Measurements from ENCODE around the gene TNFRSF21.
A peak's percentile ranks its signal among the peaks of the same experiment; 100 is the strongest.

The TNFRSF21 gene

DNA sequence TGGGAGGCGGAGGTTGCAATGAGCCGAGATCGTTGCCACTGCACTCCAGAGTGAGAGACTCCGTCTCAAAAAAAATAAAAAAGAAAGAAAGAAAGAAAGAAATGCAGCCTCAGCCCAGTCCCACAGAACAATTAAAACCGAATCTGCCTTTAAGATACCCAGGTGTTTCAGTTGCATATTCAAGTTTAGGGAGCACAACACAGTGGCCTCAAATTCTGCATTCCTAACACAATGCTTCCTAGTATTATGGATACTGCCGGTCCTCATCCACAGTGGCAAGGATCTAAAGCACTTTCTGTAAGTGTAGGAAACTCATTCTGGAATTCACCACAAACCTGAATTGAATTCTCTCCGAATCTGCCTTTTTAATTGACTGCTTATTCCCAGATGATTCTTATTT is 80.5 kb downstream of the TNFRSF21 start:
- TF ChIP-seq NFIC (IDR thresholded peaks at IDR 0.05), result no peak
- TF ChIP-seq MAX (IDR thresholded peaks at IDR 0.05), result no peak
- no peak for TF ChIP-seq EGR1 (IDR thresholded peaks at IDR 0.05)
- no peak for TF ChIP-seq YY1 (IDR thresholded peaks at IDR 0.05; ENCODE audit: low read depth)
- no peak for TF ChIP-seq CEBPB (IDR thresholded peaks at IDR 0.05)
- TF ChIP-seq FOXM1 (IDR thresholded peaks at IDR 0.05; ENCODE audit: borderline replicate concordance, low read depth), result no peak
- TF ChIP-seq CREB1 (IDR thresholded peaks at IDR 0.05; ENCODE audit: low read depth), result no peak
- no peak for TF ChIP-seq REST (IDR thresholded peaks at IDR 0.05; ENCODE audit: low read depth)

GRCh38 chr6:47221565-47221964 is 88.1 kb downstream of the TNFRSF21 start:
- TF ChIP-seq EP300 (IDR thresholded peaks at IDR 0.05; ENCODE audit: borderline replicate concordance) (no peak), MAX (IDR thresholded peaks at IDR 0.05) (no peak)
- TF ChIP-seq, protein P1, sequence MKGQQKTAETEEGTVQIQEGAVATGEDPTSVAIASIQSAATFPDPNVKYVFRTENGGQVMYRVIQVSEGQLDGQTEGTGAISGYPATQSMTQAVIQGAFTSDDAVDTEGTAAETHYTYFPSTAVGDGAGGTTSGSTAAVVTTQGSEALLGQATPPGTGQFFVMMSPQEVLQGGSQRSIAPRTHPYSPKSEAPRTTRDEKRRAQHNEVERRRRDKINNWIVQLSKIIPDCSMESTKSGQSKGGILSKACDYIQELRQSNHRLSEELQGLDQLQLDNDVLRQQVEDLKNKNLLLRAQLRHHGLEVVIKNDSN (IDR thresholded peaks at IDR 0.05), result 0 out of 2 replicates have a peak, but pooled peaks have one; percentile 15

GRCh38 chr6:47209632-47210031 is 100.1 kb downstream of the TNFRSF21 start:
- TF ChIP-seq ZBTB7A (IDR thresholded peaks at IDR 0.05; ENCODE audit: low read depth) (no peak), RAD21 (IDR thresholded peaks at IDR 0.05; ENCODE audit: low read depth) (no peak), NFIC (IDR thresholded peaks at IDR 0.05) (no peak), FOXM1 (IDR thresholded peaks at IDR 0.05; ENCODE audit: borderline replicate concordance, low read depth) (no peak), EGR1 (IDR thresholded peaks at IDR 0.05) (no peak), EP300 (IDR thresholded peaks at IDR 0.05; ENCODE audit: borderline replicate concordance) (no peak), TCF12 (IDR thresholded peaks at IDR 0.05; ENCODE audit: low read depth) (no peak), YY1 (IDR thresholded peaks at IDR 0.05; ENCODE audit: low read depth) (no peak), MAX (IDR thresholded peaks at IDR 0.05) (no peak), TEAD4 (IDR thresholded peaks at IDR 0.05) (no peak), CREB1 (IDR thresholded peaks at IDR 0.05; ENCODE audit: low read depth) (no peak), CEBPB (IDR thresholded peaks at IDR 0.05) (no peak), REST (IDR thresholded peaks at IDR 0.05; ENCODE audit: low read depth) (no peak)
- TF ChIP-seq, protein P1 (IDR thresholded peaks at IDR 0.05), result no peak

- no peak for TF ChIP-seq NFIC (IDR thresholded peaks at IDR 0.05)
- TF ChIP-seq ZBTB7A (IDR thresholded peaks at IDR 0.05; ENCODE audit: low read depth), result no peak
- no peak for TF ChIP-seq CEBPB (IDR thresholded peaks at IDR 0.05)
- no peak for TF ChIP-seq TEAD4 (IDR thresholded peaks at IDR 0.05)
- no peak for TF ChIP-seq TAF1 (IDR thresholded peaks at IDR 0.05; ENCODE audit: low read depth)
- no peak for TF ChIP-seq MAX (IDR thresholded peaks at IDR 0.05)
- TF ChIP-seq TCF12 (IDR thresholded peaks at IDR 0.05; ENCODE audit: low read depth), result no peak
- no peak for TF ChIP-seq EGR1 (IDR thresholded peaks at IDR 0.05)
- no peak for TF ChIP-seq RAD21 (IDR thresholded peaks at IDR 0.05; ENCODE audit: low read depth)
- TF ChIP-seq FOXM1 (IDR thresholded peaks at IDR 0.05; ENCODE audit: borderline replicate concordance, low read depth), result no peak
- TF ChIP-seq REST (IDR thresholded peaks at IDR 0.05; ENCODE audit: low read depth), result no peak
- TF ChIP-seq CREB1 (IDR thresholded peaks at IDR 0.05; ENCODE audit: low read depth), result no peak
- no peak for TF ChIP-seq EP300 (IDR thresholded peaks at IDR 0.05; ENCODE audit: borderline replicate concordance)
Observed at GRCh38 chr6:47207261-47207660, 102.4 kb downstream of the TNFRSF21 start.

All from Ishikawa (cell line).